Endothelial cell of umbilical vein (primary cell): ENCODE results near the gene FAM151B. TPM values are rescaled to one million over a fixed set of nuclear protein-coding genes. Genes with fewer than 3 reads are reported as not detected.

Source experiments
- BruUV-seq: library from RNA; stranded (reverse); fragments of 400-500 nt; replicated peaks from 2 replicates; lab custom pipeline; 2021; lab: Mats Ljungman, UMichigan
- CTCF ChIA-PET: fragments of 300-600, 350-600 bp; sonication (Branson Sonifier 250); formaldehyde crosslinking; loops from one replicate; lab custom pipeline; 2021; ENCODE audit warnings: antibody characterized with exemption, inconsistent platforms; lab: Charles Lee
- POLR2A ChIA-PET: fragments of 300-600, 350-600 bp; sonication (Branson Sonifier 250); formaldehyde crosslinking; loops from one replicate; lab custom pipeline; 2021; ENCODE audit warnings: antibody characterized with exemption, inconsistent platforms; lab: Charles Lee
- DNase-seq: peaks from one replicate; pipeline ENCODE4 v3.0.0-alpha.2; 2011; ENCODE audit warnings: low read depth, low spot score
- FAIRE-seq: peaks from 2 replicates; lab custom pipeline; 2011; peaks lifted over from hg19 to GRCh38; lab: Jason Lieb, UNC
- H2AFZ ChIP-seq: 2 replicates; pipeline ENCODE4 v1.6.0; 2012; ENCODE audit warnings: low read depth, low read length, control low read depth, inconsistent platforms
- H3K27ac ChIP-seq: 2 replicates; pipeline ENCODE4 v1.5.1; 2011; ENCODE audit warnings: low read depth, mild to moderate bottlenecking, control low read depth, low read length, moderate library complexity; ENCODE audit not compliant: insufficient read depth
- H3K27me3 ChIP-seq, 2 experiments: 2 replicates each; pipeline versions ENCODE4 v1.6.0 to v1.6.1; 2011; ENCODE audit warnings: low read length in 2 of 2, mixed read lengths in 1 of 2; ENCODE audit not compliant: control insufficient read depth in 2 of 2, insufficient read depth in 2 of 2
- H3K36me3 ChIP-seq, 2 experiments: 2 replicates in 1 of 2; 3 replicates in 1 of 2; pipeline ENCODE4 v1.5.1; 2011; ENCODE audit warnings: low read length in 2 of 2, mild to moderate bottlenecking in 1 of 2, moderate library complexity in 1 of 2; ENCODE audit not compliant: control insufficient read depth in 2 of 2, insufficient read depth in 2 of 2; ENCODE audit errors: extremely low read depth in 1 of 2
- H3K4me1 ChIP-seq: 3 replicates; pipeline ENCODE4 v1.5.1; 2011; ENCODE audit warnings: mild to moderate bottlenecking, low read length; ENCODE audit not compliant: control insufficient read depth, insufficient read depth; ENCODE audit errors: extremely low read depth
- H3K4me2 ChIP-seq: 2 replicates; pipeline ENCODE4 v1.6.1; 2011; ENCODE audit warnings: low read length, control low read depth, mixed read lengths; ENCODE audit not compliant: insufficient read depth
- H3K4me3 ChIP-seq, 3 experiments: fragments of 200-600 bp in 1 of 3; sonication (generic), shearing (Covaris generic) in 1 of 3; replicated peaks in 1 of 3; 2 replicates each; pipeline ENCODE4 v1.5.1; 2011 to 2016; ENCODE audit warnings: control low read depth in 3 of 3, low read length in 3 of 3, mild to moderate bottlenecking in 2 of 3, inconsistent platforms in 1 of 3, low read depth in 1 of 3, moderate library complexity in 1 of 3; ENCODE audit not compliant: insufficient read depth in 1 of 3
- H3K79me2 ChIP-seq: 2 replicates; pipeline ENCODE4 v1.6.0; 2012; ENCODE audit warnings: low read length, inconsistent platforms; ENCODE audit not compliant: control insufficient read depth, insufficient read depth
- H3K9ac ChIP-seq: replicated peaks from 2 replicates; pipeline ENCODE3; 2011; ENCODE audit warnings: low read length, control low read depth; ENCODE audit not compliant: insufficient read depth; ENCODE audit errors: extremely low read depth
- H3K9me1 ChIP-seq: replicated peaks from 3 replicates; pipeline ENCODE4 v1.6.0; 2011; ENCODE audit warnings: mild to moderate bottlenecking, low read length; ENCODE audit not compliant: control insufficient read depth, insufficient read depth; ENCODE audit errors: extremely low read depth
- H3K9me3 ChIP-seq: replicated peaks from 2 replicates; pipeline ENCODE4 v1.5.1; 2012; ENCODE audit warnings: low read length, inconsistent platforms; ENCODE audit not compliant: control insufficient read depth, insufficient read depth
- H4K20me1 ChIP-seq: replicated peaks from 2 replicates; pipeline ENCODE3; 2011; ENCODE audit warnings: mild to moderate bottlenecking, low read length; ENCODE audit not compliant: control insufficient read depth, insufficient read depth; ENCODE audit errors: extremely low read depth
- CTCF ChIP-seq, 2 donors: IDR thresholded peaks; 1 replicate in 1 of 2; 2 replicates in 1 of 2; pipeline ENCODE4 v1.5.1; 2011; ENCODE audit warnings: low read length in 2 of 2, mild to moderate bottlenecking in 2 of 2, moderate library complexity in 2 of 2, control low read depth in 1 of 2, inconsistent platforms in 1 of 2, low read depth in 1 of 2; ENCODE audit not compliant: insufficient read depth in 1 of 2; ENCODE audit errors: extremely low read depth in 1 of 2
- EZH2 ChIP-seq: IDR thresholded peaks from 2 replicates; pipeline ENCODE4 v1.6.1; 2012; ENCODE audit warnings: borderline replicate concordance, low read depth, mild to moderate bottlenecking, moderate library complexity, low read length, inconsistent platforms; ENCODE audit not compliant: severe bottlenecking
- FOS ChIP-seq: IDR thresholded peaks from 2 replicates; pipeline ENCODE4 v1.6.1; 2011; ENCODE audit warnings: mild to moderate bottlenecking, low read length, moderate library complexity, borderline replicate concordance; ENCODE audit not compliant: insufficient read depth
- dilution Hi-C: fragments of 300-500 bp; cut with MboI; formaldehyde crosslinking; loops from one replicate; pipeline ENCODE4 v1.15.0; 2019; ENCODE audit warnings: low sequenced_read_pairs; ENCODE audit not compliant: extremely low pct_ligation_motif_present
- intact Hi-C: fragments of 100-400 bp; cut with micrococcal nuclease; formaldehyde crosslinking; loops from one replicate; pipeline ENCODE4 v1.10.0; 2022
- polyA plus RNA-seq, 4 experiments: library from polyadenylated mRNA; depleted of rRNA in 3 of 4; stranded (reverse) in 3 of 4; unstranded in 1 of 4; fragments of >200 nt; gene quantifications; 2 replicates each; pipeline versions ENCODE4 v1.2.1 to v1.2.3, GENCODE V29; 2011 to 2012; ENCODE audit warnings: missing spikeins in 1 of 4
- total RNA-seq: library from RNA; stranded (reverse); gene quantifications from 2 replicates; pipeline ENCODE4 v1.2.3, GENCODE V29; 2021

FAM151B gene
- total and polyA plus RNA-seq, 2 donors (not counting 3 experiments of a cell fraction or from before 2014, with no cell fraction given) = 0.91 to 2.6 TPM

- Histone ChIP-seq H3K9me3 (no peaks in the 10 kb centered on the region), H3K27me3 (no peaks in the 10 kb centered on the region), H2AFZ (no peak overlapping the region), H3K27ac (no peak overlapping the region), H3K9me1 (no peaks in the 10 kb centered on the region), H4K20me1 (peaks cover 2% of the 10 kb centered on the region), H3K4me1 (no peaks in the 10 kb centered on the region), H3K79me2 (no peaks in the 10 kb centered on the region), H3K4me2 (no peak overlapping the region), H3K36me3 (peaks cover 0 to 2% of the 10 kb centered on the region in 2 experiments), H3K9ac (no peak overlapping the region), H3K4me3 (no peak overlapping the region)
- DNase-seq = no peak
- TF ChIP-seq CTCF (IDR thresholded peaks at IDR 0.05; ENCODE audit: extremely low read depth in 1 of 2, insufficient read depth in 1 of 2, low read depth in 1 of 2, low read length in 2 of 2) = no peak
- TF ChIP-seq EZH2 = no peak
- TF ChIP-seq FOS = no peak
- intact Hi-C loops = loop anchor here (2.0 to 10.0 kb wide), 4 partner anchors 192 to 714 kb away; partner anchors contain the start of gene RASGRF2
- CTCF ChIA-PET = interaction anchor here (1.0 to 6.3 kb wide), 10 partner anchors 8 to 715 kb away, joined by 3 to 116 read pairs (median 8); no protein-coding TSS in a partner anchor
- BruUV-seq = no TSS peak
- POLR2A ChIA-PET = no interaction called here
- no peak for FAIRE-seq
- dilution Hi-C loops = no loop called here
Observed at GRCh38 chr5:80480354-80480753, 7.5 kb upstream of the FAM151B start.
